Activated T-cell treated with anti-CD3 and anti-CD28 coated beads, Interleukin-2, amount 50 U/mL, for 72 hours (primary cell): ENCODE measurements around the gene EIF3F. TPM values are rescaled to one million over a fixed set of nuclear protein-coding genes. Genes with fewer than 3 reads are reported as not detected.

Experiments used
- ATAC-seq, 2 donors: fragments of 150-1000 bp; cut with Tn5 transposase; replicated peaks in 1 of 2; 2 replicates each; pipeline ENCODE4 v1.10.0; 2021; ENCODE audit warnings: moderate library complexity in 2 of 2, mild to moderate bottlenecking in 1 of 2
- DNase-seq, 2 donors: peaks; one replicate each; pipeline ENCODE4 v3.0.0; 2021 to 2022; ENCODE audit warnings: mixed read lengths in 1 of 2
- H3K27ac Mint-ChIP-seq: one replicate; pipeline ENCODE4 v1.8.0; 2022; ENCODE audit warnings: mild to moderate bottlenecking, moderate library complexity, mixed read lengths
- H3K27me3 Mint-ChIP-seq: one replicate; pipeline ENCODE4 v1.8.0; 2022; ENCODE audit warnings: low read depth, mixed read lengths
- H3K36me3 Mint-ChIP-seq, 2 donors: one replicate each; pipeline ENCODE4 v1.8.0; 2022; ENCODE audit warnings: mixed read lengths in 2 of 2, mild to moderate bottlenecking in 1 of 2; ENCODE audit not compliant: insufficient read depth in 2 of 2
- H3K4me1 Mint-ChIP-seq: one replicate; pipeline ENCODE4 v1.8.0; 2022; ENCODE audit warnings: low read depth, mixed read lengths
- H3K4me3 Mint-ChIP-seq, 2 donors: one replicate each; pipeline ENCODE4 v1.8.0; 2022; ENCODE audit warnings: mild to moderate bottlenecking in 2 of 2, mixed read lengths in 2 of 2, moderate library complexity in 2 of 2
- H3K9me3 Mint-ChIP-seq, 2 donors: one replicate each; pipeline ENCODE4 v1.8.0; 2022; ENCODE audit warnings: mixed read lengths in 2 of 2
- total RNA-seq, 2 donors: library from RNA; stranded (reverse); gene quantifications; one replicate each; pipeline ENCODE4 v1.2.3, GENCODE V29; 2022

The EIF3F gene, protein sequence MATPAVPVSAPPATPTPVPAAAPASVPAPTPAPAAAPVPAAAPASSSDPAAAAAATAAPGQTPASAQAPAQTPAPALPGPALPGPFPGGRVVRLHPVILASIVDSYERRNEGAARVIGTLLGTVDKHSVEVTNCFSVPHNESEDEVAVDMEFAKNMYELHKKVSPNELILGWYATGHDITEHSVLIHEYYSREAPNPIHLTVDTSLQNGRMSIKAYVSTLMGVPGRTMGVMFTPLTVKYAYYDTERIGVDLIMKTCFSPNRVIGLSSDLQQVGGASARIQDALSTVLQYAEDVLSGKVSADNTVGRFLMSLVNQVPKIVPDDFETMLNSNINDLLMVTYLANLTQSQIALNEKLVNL
- 100 to 1,000 TPM; 287 to 325 TPM for total RNA-seq

- DNase-seq (peak; percentile 85 to 89), ATAC-seq (peak; percentile 98 to 99)
- Mint-ChIP-seq H3K4me3 (peak within 1 kb of the TSS; percentile 90 to 98), H3K27me3 (no peaks in the 10 kb centered on the region), H3K9me3 (no peaks in the 10 kb centered on the region), H3K4me1 (peaks cover 42% of the 10 kb centered on the region), H3K27ac (peak within 1 kb of the TSS; percentile 92), H3K36me3 (peaks cover 7 to 13% of the 10 kb centered on the region in 2 donors)
Measured at GRCh38 chr11:7986768-7987559, at the start of gene EIF3F. EIF3F (plus strand) TSS chr11:7987337; CDS start chr11:7987353, 16 bp downstream.

DNA sequence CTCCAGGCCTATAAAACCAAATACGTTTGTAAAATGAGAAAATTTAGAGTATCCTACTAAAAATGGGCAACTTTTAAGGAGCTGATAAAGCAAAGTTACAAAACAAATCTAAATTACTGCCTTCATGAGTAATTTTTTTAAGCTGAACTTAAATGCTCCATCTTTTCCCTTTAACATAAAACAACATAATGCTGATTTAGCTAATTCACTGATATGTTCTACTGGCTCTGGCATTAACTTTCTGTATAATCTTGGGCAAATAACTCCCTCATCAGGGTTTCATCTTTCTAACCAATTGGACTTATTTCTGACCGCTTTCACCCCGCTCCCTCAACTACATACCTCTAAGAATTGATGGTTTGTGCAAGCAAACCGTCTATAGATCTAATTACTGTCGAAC lies 46.0 kb upstream of the EIF3F start:
- H3K9me3 Mint-ChIP-seq, result peaks cover 6 to 15% of the 10 kb centered on the region in 2 donors
- ATAC-seq, result no peak
- H3K4me3 Mint-ChIP-seq, result no peak overlapping the region
- no peak overlapping the region for H3K27ac Mint-ChIP-seq
- no peak for DNase-seq
- peaks cover 15% of the 10 kb centered on the region for H3K27me3 Mint-ChIP-seq
- H3K4me1 Mint-ChIP-seq, result no peaks in the 10 kb centered on the region
- H3K36me3 Mint-ChIP-seq, result peaks cover 2 to 3% of the 10 kb centered on the region in 2 donors

DNA sequence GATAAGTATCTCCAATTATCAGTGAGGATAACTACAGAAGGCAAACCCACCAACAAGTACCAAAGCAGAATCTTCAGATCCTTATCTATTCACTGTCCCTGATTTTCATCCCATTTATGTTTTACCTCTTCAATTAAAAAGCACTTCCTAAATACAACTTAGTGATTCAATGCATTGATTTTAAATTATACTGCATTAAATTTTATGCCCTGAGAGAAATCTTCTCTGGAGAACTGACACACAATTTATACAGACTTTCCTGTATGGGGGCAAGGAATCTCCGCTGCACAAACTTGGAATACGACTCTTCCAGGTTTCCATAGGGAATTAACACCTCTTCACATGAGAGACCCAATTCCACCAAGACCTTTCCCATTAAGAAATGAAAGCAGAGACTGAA lies 45.5 kb upstream of the EIF3F start, which contains the start of gene OR10A3:
OR10A3 (minus strand) TSS at position 101 of the 400 bp plus-strand sequence. CDS start 2,188 bp downstream, outside the sequence.
- ATAC-seq (no peak), DNase-seq (no peak)
- no peak within 1 kb of the TSS for H3K27ac Mint-ChIP-seq
- H3K27me3 Mint-ChIP-seq, result peaks cover 15% of the 10 kb centered on the region
- no peaks in the 10 kb centered on the region for H3K4me1 Mint-ChIP-seq
- H3K4me3 Mint-ChIP-seq, result no peak within 1 kb of the TSS
- H3K36me3 Mint-ChIP-seq, result peaks cover 2 to 3% of the 10 kb centered on the region in 2 donors
- peaks cover 6 to 15% of the 10 kb centered on the region in 2 donors for H3K9me3 Mint-ChIP-seq

DNA sequence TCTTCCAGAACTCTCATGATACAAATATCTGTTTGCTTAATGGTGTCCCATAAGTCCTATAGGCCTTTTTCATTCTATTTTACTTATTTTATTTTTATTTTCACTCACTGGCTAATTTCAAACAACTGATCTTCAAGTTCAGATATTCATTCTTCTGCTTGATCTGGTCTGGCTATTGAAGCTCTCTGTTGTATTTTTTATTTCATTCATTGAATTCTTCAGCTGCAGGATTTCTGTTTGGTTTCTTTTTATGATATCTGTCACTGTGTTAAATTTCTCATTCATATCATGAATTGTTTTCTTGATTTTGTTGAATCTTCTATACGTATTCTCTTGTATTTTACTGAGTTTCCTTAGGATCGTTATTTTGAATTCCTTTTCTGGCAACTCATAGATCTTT lies 43.0 kb upstream of the EIF3F start:
- Mint-ChIP-seq H3K27ac (no peak overlapping the region), H3K27me3 (peaks cover 32% of the 10 kb centered on the region), H3K4me1 (no peaks in the 10 kb centered on the region), H3K36me3 (peaks cover 2 to 3% of the 10 kb centered on the region in 2 donors), H3K9me3 (peaks cover 6 to 15% of the 10 kb centered on the region in 2 donors), H3K4me3 (no peak overlapping the region)
- ATAC-seq (no peak), DNase-seq (no peak)

- Mint-ChIP-seq H3K27me3 (peaks cover 23% of the 10 kb centered on the region), H3K27ac (no peak overlapping the region), H3K4me3 (no peak overlapping the region), H3K9me3 (no peaks in the 10 kb centered on the region), H3K36me3 (no peaks in the 10 kb centered on the region), H3K4me1 (no peaks in the 10 kb centered on the region)
- DNase-seq, result no peak
- no peak for ATAC-seq
Measured at GRCh38 chr11:7949934-7950333, 37.2 kb upstream of the EIF3F start.

- no peak for ATAC-seq
- H3K36me3 Mint-ChIP-seq, result no peaks in the 10 kb centered on the region
- H3K27me3 Mint-ChIP-seq, result peaks cover 6% of the 10 kb centered on the region
- H3K4me3 Mint-ChIP-seq, result no peak overlapping the region
- no peaks in the 10 kb centered on the region for H3K9me3 Mint-ChIP-seq
- H3K4me1 Mint-ChIP-seq, result no peaks in the 10 kb centered on the region
- H3K27ac Mint-ChIP-seq, result no peak overlapping the region
- no peak for DNase-seq
Measured at GRCh38 chr11:7955191-7955590, 31.9 kb upstream of the EIF3F start.

- H3K4me3 Mint-ChIP-seq, result no peak overlapping the region
- H3K4me1 Mint-ChIP-seq, result no peaks in the 10 kb centered on the region
- no peak for DNase-seq
- H3K27ac Mint-ChIP-seq, result peak overlapping the region; percentile 63
- no peaks in the 10 kb centered on the region for H3K36me3 Mint-ChIP-seq
- H3K27me3 Mint-ChIP-seq, result peaks cover 38% of the 10 kb centered on the region
- no peak for ATAC-seq
- no peaks in the 10 kb centered on the region for H3K9me3 Mint-ChIP-seq
Measured at GRCh38 chr11:7964261-7964660, 22.9 kb upstream of the EIF3F start.

DNA sequence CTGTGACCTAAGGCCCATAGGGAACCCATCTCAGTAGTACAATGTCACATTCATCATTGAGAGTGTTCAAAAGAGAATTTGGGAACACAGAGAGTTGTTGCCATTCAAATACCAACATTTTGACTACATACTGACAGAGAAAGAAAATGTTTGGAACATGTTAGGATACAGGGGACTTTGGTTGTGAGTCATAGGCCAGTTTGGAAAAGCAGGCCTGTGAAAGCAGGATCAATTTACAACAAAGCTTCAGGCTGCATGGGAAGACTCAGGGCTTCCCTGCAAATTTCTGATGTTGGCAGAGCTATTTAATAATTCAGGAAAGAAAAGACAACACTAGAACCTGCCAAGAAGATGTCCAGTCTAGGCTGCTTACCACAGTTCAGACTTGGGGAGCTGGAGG lies 22.3 kb upstream of the EIF3F start:
- H3K27me3 Mint-ChIP-seq, result peaks cover 39% of the 10 kb centered on the region
- no peak for DNase-seq
- ATAC-seq, result no peak
- H3K9me3 Mint-ChIP-seq, result no peaks in the 10 kb centered on the region
- H3K4me3 Mint-ChIP-seq, result no peak overlapping the region
- no peaks in the 10 kb centered on the region for H3K4me1 Mint-ChIP-seq
- no peaks in the 10 kb centered on the region for H3K36me3 Mint-ChIP-seq
- no peak overlapping the region for H3K27ac Mint-ChIP-seq

GRCh38 chr11:7965386-7965785 lies 21.8 kb upstream of the EIF3F start, which contains the start of gene NLRP10:
NLRP10 (minus strand) TSS chr11:7965447; CDS start chr11:7963495, 1,952 bp downstream.
- no peak within 1 kb of the TSS for H3K4me3 Mint-ChIP-seq
- no peaks in the 10 kb centered on the region for H3K36me3 Mint-ChIP-seq
- H3K4me1 Mint-ChIP-seq, result no peaks in the 10 kb centered on the region
- peak within 1 kb of the TSS; percentile 63 for H3K27ac Mint-ChIP-seq
- DNase-seq (no peak), ATAC-seq (no peak)
- H3K27me3 Mint-ChIP-seq, result peaks cover 39% of the 10 kb centered on the region
- H3K9me3 Mint-ChIP-seq, result no peaks in the 10 kb centered on the region

- Mint-ChIP-seq H3K9me3 (no peaks in the 10 kb centered on the region), H3K36me3 (no peaks in the 10 kb centered on the region), H3K4me3 (no peak overlapping the region), H3K27ac (no peak overlapping the region), H3K4me1 (no peaks in the 10 kb centered on the region), H3K27me3 (peaks cover 31% of the 10 kb centered on the region)
- DNase-seq (no peak), ATAC-seq (no peak)
Measured at GRCh38 chr11:7967097-7967496, 20.0 kb upstream of the EIF3F start.

- H3K27ac Mint-ChIP-seq, result no peak overlapping the region
- no peaks in the 10 kb centered on the region for H3K4me1 Mint-ChIP-seq
- DNase-seq, result no peak
- no peak overlapping the region for H3K4me3 Mint-ChIP-seq
- no peak for ATAC-seq
- peaks cover 31% of the 10 kb centered on the region for H3K27me3 Mint-ChIP-seq
- no peaks in the 10 kb centered on the region for H3K36me3 Mint-ChIP-seq
- H3K9me3 Mint-ChIP-seq, result no peaks in the 10 kb centered on the region
Measured at GRCh38 chr11:7967826-7968225, 19.3 kb upstream of the EIF3F start.

GRCh38 chr11:7968686-7969085 lies 18.5 kb upstream of the EIF3F start:
- Mint-ChIP-seq H3K4me3 (no peak overlapping the region), H3K4me1 (no peaks in the 10 kb centered on the region), H3K9me3 (no peaks in the 10 kb centered on the region), H3K27me3 (peaks cover 31% of the 10 kb centered on the region), H3K36me3 (no peaks in the 10 kb centered on the region), H3K27ac (no peak overlapping the region)
- DNase-seq, result no peak
- no peak for ATAC-seq
